HG03103 (cell line): ENCODE results near the gene CCNI2.
A peak's percentile ranks its signal among the peaks of the same experiment; 100 is the strongest.

Experiments used
- ATAC-seq: cut with Tn5 transposase; IDR thresholded peaks from one replicate; pipeline ENCODE4 v1.9.1; 2021; ENCODE audit warnings: low read depth; ENCODE audit not compliant: unreplicated experiment

CCNI2 gene, protein sequence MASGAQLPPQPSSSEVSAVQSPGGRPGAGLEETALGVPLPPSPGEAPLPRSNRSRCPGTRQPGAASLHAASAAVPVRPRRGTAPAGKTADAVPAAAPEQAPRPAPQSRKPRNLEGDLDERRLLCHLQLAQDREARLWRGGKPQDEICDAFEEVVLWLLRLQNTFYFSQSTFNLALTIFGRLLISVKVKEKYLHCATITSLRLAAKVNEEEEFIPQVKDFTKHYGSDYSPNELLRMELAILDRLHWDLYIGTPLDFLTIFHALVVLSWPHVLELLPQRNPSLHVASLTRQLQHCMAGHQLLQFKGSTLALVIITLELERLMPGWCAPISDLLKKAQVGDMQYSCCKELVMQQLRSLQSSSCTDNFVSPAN

GRCh38 chr5:132746954-132747615 is at the start of gene CCNI2:
Gene CCNI2 (plus strand): TSS chr5:132747426. CDS start chr5:132747496, 70 bp downstream.
- ATAC-seq: no peak

GRCh38 chr5:132704875-132705274 is 42.4 kb upstream of the CCNI2 start:
- ATAC-seq: no peak

GRCh38 chr5:132708645-132709044 is 38.6 kb upstream of the CCNI2 start:
- no peak for ATAC-seq

DNA sequence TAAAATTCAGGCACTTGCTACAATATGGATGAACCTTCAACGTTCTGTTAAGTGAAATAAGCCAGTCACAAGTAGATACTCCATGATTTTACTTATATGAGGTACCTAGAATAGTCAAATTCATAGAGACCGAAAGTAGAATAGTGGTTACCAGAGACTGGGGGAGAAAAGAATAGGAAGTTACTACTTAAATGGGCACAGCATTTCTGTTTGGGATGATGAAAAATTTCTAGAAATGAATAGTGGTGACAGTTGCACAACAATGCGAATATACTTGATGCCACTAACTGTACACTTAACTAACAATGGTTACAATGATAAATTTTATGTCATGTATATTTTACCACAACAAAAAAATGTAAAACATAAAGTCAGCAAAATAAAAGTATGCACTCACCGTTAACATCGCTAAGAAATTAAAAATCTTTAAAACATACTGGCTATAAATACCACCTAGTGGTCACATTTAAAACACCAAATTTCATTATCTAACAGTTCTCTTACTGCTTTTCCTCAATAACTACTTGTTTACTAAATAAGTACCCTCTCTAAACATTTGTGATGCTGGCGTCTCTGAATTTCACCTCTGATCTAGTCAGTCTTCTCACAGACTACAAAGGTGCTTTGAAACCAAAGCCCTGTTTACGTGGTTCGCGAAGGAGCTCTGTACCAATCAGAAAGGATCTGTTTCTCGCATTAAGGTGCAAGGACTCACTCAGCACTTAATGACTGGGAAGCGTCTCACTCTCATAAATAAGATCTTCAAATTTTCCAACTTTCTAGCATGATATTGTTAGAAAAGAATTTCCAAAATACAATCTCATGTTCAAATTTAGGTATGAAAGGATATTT is 32.5 kb upstream of the CCNI2 start:
- no peak for ATAC-seq

DNA sequence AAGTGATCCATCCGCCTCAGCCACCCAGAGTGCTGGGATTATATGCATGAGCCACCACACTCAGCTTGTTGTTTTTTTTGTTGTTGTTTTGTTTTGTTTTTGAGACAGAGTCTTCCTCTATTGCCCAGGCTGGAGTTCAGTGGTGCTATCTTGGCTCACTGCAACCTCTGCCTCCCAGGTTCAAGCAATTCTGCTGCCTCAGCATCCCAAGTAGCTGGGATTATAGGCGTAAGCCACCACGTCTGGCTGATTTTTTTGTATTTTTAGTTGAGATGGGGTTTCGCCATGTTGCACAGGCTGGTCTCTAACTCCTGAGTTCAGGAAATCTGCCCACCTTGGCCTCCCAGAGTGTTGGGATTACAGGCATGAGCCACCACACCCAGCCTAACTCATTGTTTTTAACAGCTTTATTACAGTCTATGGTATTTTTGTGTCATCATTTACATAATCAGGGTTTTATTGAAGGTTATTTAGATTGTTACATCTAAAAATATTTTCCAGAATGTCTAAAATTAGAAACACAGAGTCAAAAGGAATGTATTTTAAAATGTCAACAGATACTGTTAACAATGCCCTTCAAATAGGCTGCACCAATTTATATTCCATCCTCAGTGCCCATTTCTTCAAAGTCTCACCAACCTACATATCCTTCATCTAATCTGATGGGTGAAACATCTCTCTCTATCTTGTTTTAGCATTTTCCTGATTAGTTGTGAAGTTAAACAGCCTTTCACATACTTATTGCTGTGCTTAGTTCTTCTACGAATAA is 28.5 kb upstream of the CCNI2 start:
- ATAC-seq: no peak

DNA sequence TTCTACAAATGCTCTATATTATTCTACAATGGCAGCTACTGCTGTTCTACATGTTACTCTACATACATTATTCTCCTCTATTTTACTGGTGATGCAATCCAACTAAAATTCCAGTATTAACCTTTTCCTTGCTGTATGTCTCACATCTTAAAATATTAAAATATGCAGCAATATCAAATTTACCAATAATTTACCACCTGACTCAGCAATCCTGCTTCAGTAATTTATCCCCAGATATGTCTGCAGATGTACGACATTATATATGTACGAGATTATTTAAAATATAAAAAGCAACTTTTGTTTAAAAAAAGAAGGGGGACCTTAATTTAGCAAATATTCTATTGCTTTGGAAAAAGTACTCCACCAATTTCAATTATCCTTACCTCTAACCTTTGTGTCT is 21.5 kb upstream of the CCNI2 start:
- no peak for ATAC-seq

GRCh38 chr5:132729896-132730295 is 17.3 kb upstream of the CCNI2 start:
- no peak for ATAC-seq

DNA sequence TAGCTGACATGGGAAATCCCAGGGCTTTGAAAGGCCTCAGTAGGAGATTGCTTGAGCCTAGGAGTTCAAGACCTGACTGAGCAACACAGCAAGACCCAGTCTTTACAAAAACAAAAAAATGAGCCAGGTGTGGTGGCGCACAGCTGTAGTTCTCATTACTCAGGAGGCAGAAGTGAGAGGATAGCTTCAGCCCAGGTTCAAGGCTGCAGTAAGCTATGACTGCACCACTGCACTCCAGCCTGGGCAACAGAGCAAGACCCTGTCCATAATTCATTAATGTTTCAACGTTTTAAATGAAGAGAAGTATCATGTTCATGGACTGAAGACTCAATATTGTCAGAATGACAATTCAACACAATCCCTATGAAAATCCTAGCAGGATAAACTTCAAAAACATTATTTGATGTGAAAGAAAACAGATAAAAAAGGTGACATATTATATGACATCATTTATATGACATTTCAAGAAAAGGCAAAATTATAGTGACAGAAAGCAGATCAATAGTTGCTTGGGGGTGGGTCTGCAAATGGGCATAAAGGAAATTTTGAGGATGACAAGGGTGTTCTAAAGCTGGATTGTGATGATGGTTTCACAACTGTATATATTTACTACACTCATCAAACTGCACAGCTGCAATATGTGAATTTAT is 13.6 kb upstream of the CCNI2 start:
- ATAC-seq: no peak

GRCh38 chr5:132734687-132735086 is 12.5 kb upstream of the CCNI2 start:
- no peak for ATAC-seq

GRCh38 chr5:132736853-132737833 is 10.1 kb upstream of the CCNI2 start, which contains the start of gene KIF3A:
Gene KIF3A (minus strand): TSS chr5:132737546. CDS start chr5:132737419, 127 bp downstream.
- peak; percentile 82 for ATAC-seq

GRCh38 chr5:132737982-132738681 is 9.1 kb upstream of the CCNI2 start:
- no peak for ATAC-seq

GRCh38 chr5:132739232-132739631 is 8.0 kb upstream of the CCNI2 start:
- ATAC-seq: no peak

- no peak for ATAC-seq
Observed at GRCh38 chr5:132742158-132742557, 5.1 kb upstream of the CCNI2 start.

DNA sequence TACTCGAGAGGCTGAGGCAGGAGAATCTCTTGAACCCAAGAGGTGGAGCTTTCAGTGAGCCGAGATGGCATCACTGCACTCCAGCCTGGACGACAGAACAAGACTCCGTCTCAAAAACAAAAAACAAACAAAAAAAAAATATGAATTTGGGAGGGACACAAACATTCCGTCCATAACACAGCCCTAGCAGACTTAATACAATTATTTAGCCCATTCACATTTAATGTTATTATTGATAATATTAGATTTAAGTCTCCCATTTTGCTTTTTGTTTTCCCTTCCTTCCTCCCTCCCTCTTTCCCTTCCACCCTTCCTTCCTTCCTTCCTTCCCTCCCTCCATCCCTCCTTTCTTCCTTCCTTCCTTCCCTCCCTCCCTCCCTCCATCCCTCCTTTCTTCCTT is 4.6 kb upstream of the CCNI2 start:
- no peak for ATAC-seq

DNA sequence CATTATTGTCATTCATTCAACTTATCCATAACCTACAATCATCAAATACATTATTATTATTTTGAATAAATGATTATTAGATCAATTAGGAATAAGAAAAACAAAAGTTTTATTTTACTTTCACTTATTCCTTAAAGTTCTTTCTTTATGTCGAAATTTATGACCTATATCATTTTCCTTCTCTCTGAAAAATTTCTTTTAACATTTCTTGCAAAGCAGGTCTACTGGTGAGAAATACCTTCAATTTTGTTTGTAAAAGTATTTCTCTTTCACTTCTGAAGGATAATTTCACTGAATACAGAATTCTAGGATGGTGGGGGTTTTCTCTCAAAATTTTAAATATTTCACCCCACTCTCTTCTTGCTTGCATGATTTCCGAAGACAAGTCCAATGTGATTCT is 2.6 kb upstream of the CCNI2 start:
- no peak for ATAC-seq

DNA sequence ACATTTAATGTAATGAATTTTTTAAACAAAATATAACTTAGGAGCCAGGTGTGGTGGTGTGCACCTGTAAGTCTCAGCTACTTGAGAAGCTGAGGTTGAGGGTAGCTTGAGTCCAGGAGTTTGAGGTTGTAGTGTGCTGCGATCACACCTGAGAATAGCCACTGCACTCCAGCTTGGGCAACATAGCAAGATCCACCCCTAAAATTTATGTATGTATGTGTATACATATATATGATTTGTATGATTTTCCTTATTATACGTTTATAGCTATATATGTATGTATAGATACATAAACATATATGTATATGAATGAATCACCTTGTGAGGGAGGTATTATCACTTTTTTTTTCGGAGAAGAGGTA is 653 bp upstream of the CCNI2 start:
- no peak for ATAC-seq

GRCh38 chr5:132747616-132748440 is 602 bp downstream of the CCNI2 start:
- no peak for ATAC-seq
